HepG2 (cell line): ENCODE measurements around the gene COPS8. TPM values are rescaled to one million over a fixed set of nuclear protein-coding genes. Genes with fewer than 3 reads are reported as not detected.

Experiments used
- ATAC-seq: fragments of 200-7000 bp; cut with Tn5 transposase; 3 replicates; pipeline ENCODE4 v1.9.1; 2020; ENCODE audit warnings: mild to moderate bottlenecking, moderate library complexity
- BruUV-seq: library from RNA; stranded (reverse); fragments of 400-500 nt; replicated peaks from 2 replicates; lab custom pipeline; 2021; lab: Mats Ljungman, UMichigan
- CTCF ChIA-PET: fragments of 300-600 bp; formaldehyde crosslinking; extraction: SDS; loops from one replicate; lab custom pipeline; 2021; ENCODE audit warnings: low total read pairs, inconsistent platforms, low intra/inter-chr PET ratio; lab: Yijun Ruan, JAX
- POLR2A ChIA-PET: fragments of 350-600 bp; sonication (Branson Sonifier 250); formaldehyde crosslinking; loops from one replicate; lab custom pipeline; 2020; ENCODE audit warnings: antibody characterized with exemption, inconsistent platforms; lab: Yijun Ruan, JAX
- DNase-seq: peaks from one replicate; pipeline ENCODE4 v3.0.0-alpha.2; 2015; ENCODE audit warnings: low spot score
- FAIRE-seq: peaks from 3 replicates; lab custom pipeline; 2011; peaks lifted over from hg19 to GRCh38; lab: Jason Lieb, UNC
- H2AFZ ChIP-seq: one replicate; pipeline ENCODE4 v1.6.1; 2011; ENCODE audit warnings: low read length, inconsistent platforms
- H3K27ac ChIP-seq: fragments of 300-600 bp; 3 replicates; pipeline ENCODE4 v1.8.0; 2011; ENCODE audit warnings: mixed run types, mild to moderate bottlenecking, mixed read lengths, low read length, inconsistent platforms; ENCODE audit not compliant: insufficient read depth; ENCODE audit errors: extremely low read length
- H3K27me3 ChIP-seq, 2 experiments: fragments of 200-600 bp in 1 of 2; 2 replicates in 1 of 2; 3 replicates in 1 of 2; pipeline versions ENCODE4 v1.6.0 to v1.8.0; 2011; ENCODE audit warnings: low read length in 2 of 2, mild to moderate bottlenecking in 2 of 2, moderate library complexity in 2 of 2, inconsistent platforms in 1 of 2; ENCODE audit not compliant: insufficient read depth in 2 of 2, control insufficient read depth in 1 of 2
- H3K36me3 ChIP-seq, 2 experiments: fragments of 200-600 bp in 1 of 2; replicated peaks in 1 of 2; 2 replicates in 1 of 2; 3 replicates in 1 of 2; pipeline versions ENCODE4 v1.5.1 to v1.8.0; 2011; ENCODE audit warnings: low read length in 2 of 2, inconsistent platforms in 1 of 2; ENCODE audit not compliant: insufficient read depth in 2 of 2, control insufficient read depth in 1 of 2
- H3K4me1 ChIP-seq: 2 replicates; pipeline ENCODE4 v1.5.1; 2012; ENCODE audit warnings: low read length, inconsistent platforms; ENCODE audit not compliant: insufficient read depth
- H3K4me2 ChIP-seq: 2 replicates; pipeline ENCODE4 v1.6.0; 2011; ENCODE audit warnings: low read depth, low read length, inconsistent platforms
- H3K4me3 ChIP-seq, 3 experiments: fragments of 200-600 bp in 1 of 3; sonication (generic), shearing (Covaris generic) in 1 of 3; replicated peaks in 1 of 3; 2 replicates each; pipeline ENCODE4 v1.5.1; 2011 to 2016; ENCODE audit warnings: low read length in 3 of 3, inconsistent platforms in 2 of 3, low read depth in 2 of 3, mild to moderate bottlenecking in 2 of 3, control low read depth in 1 of 3, mixed read lengths in 1 of 3; ENCODE audit not compliant: insufficient read depth in 1 of 3
- H3K79me2 ChIP-seq: one replicate; pipeline ENCODE4 v1.6.1; 2011; ENCODE audit warnings: low read length, inconsistent platforms; ENCODE audit not compliant: insufficient read depth
- H3K9ac ChIP-seq: 2 replicates; pipeline ENCODE4 v1.6.0; 2011; ENCODE audit warnings: mild to moderate bottlenecking, low read depth, low read length, inconsistent platforms; ENCODE audit not compliant: insufficient read depth
- H3K9me3 ChIP-seq: 2 replicates; pipeline ENCODE4 v1.5.1; 2012; ENCODE audit warnings: mild to moderate bottlenecking, low read length
- H4K20me1 ChIP-seq: 2 replicates; pipeline ENCODE4 v1.6.0; 2011; ENCODE audit warnings: inconsistent platforms, mild to moderate bottlenecking, low read length, moderate library complexity; ENCODE audit not compliant: insufficient read depth
- BRF2 ChIP-seq: sonication (generic); formaldehyde crosslinking; IDR thresholded peaks from 2 replicates; pipeline ENCODE4 v1.8.1; 2022; ENCODE audit warnings: mild to moderate bottlenecking, missing genetic modification reagents
- CCAR2 ChIP-seq: fragments of 200-400 bp; formaldehyde crosslinking; optimal IDR thresholded peaks from 2 replicates; pipeline ENCODE3; 2018; ENCODE audit warnings: low read depth, mild to moderate bottlenecking, low read length, moderate library complexity
- DPF2 ChIP-seq: sonication (generic); formaldehyde crosslinking; IDR thresholded peaks from 2 replicates; pipeline ENCODE4 v1.4.0; 2020; ENCODE audit warnings: mild to moderate bottlenecking, low read depth, missing genetic modification reagents, borderline replicate concordance
- EP300 ChIP-seq, 3 experiments: sonication (generic) in 1 of 3; formaldehyde crosslinking in 1 of 3; IDR thresholded peaks; 2 replicates each; pipeline versions ENCODE4 v1.5.1 to v1.6.1; 2011 to 2020; ENCODE audit warnings: low read depth in 2 of 3, low read length in 2 of 3, borderline replicate concordance in 1 of 3, improper control_type of control experiment in 1 of 3, mild to moderate bottlenecking in 1 of 3, missing genetic modification reagents in 1 of 3, moderate library complexity in 1 of 3
- HNRNPUL1 ChIP-seq: fragments of 200-400 bp; formaldehyde crosslinking; IDR thresholded peaks from 2 replicates; pipeline ENCODE4 v1.6.1; 2017; ENCODE audit warnings: low read depth, mild to moderate bottlenecking, low read length, moderate library complexity
- MEF2D ChIP-seq: sonication (generic); formaldehyde crosslinking; IDR thresholded peaks from 2 replicates; pipeline ENCODE4 v1.5.1; 2020; ENCODE audit warnings: mild to moderate bottlenecking, missing genetic modification reagents
- SMAD3 ChIP-seq: sonication (generic); formaldehyde crosslinking; IDR thresholded peaks from 2 replicates; pipeline ENCODE4 v1.4.0; 2020; ENCODE audit warnings: missing genetic modification reagents
- ZFP36L2 ChIP-seq: sonication (generic); formaldehyde crosslinking; IDR thresholded peaks from 2 replicates; pipeline ENCODE4 v1.4.0; 2020; ENCODE audit warnings: missing genetic modification reagents
- ZMYM3 ChIP-seq: sonication (generic); formaldehyde crosslinking; IDR thresholded peaks from 2 replicates; pipeline ENCODE4 v1.5.1; 2020; ENCODE audit warnings: mild to moderate bottlenecking, missing genetic modification reagents
- ZNF33B ChIP-seq: sonication (generic); formaldehyde crosslinking; IDR thresholded peaks from 2 replicates; pipeline ENCODE4 v1.5.1; 2020; ENCODE audit warnings: mild to moderate bottlenecking, missing genetic modification reagents
- WGBS: methylation state at CpG from one replicate; pipeline ENCODE4 v1.1.6; 2017; ENCODE audit warnings: low lambda C conversion rate; 5-methylcytosine and 5-hydroxymethylcytosine counted together
- in situ Hi-C: cut with HindIII; loops from 2 replicates; pipeline ENCODE4 v1.10.0; 2017; ENCODE audit warnings: low pct_unique_long_range_greater_than_20kb; ENCODE audit not compliant: extremely low pct_ligation_motif_present
- intact Hi-C: fragments of 100-400 bp; cut with micrococcal nuclease; formaldehyde crosslinking; loops from one replicate; pipeline ENCODE4 v1.10.0; 2022; ENCODE audit not compliant: unreplicated experiment
- polyA plus RNA-seq, 8 experiments: library from polyadenylated mRNA; depleted of rRNA in 3 of 8; stranded (reverse) in 7 of 8; unstranded in 1 of 8; fragments of >200 nt; fragmentation: Illumina TruSeq in 4 of 8; extraction: Trizol in 4 of 8; gene quantifications; 2 replicates each; pipeline versions ENCODE4 v1.2.1 to v1.2.3, GENCODE V29; 2011 to 2016; ENCODE audit warnings: low read depth in 4 of 8, missing spikeins in 1 of 8, mixed read lengths in 1 of 8; ENCODE audit not compliant: insufficient read depth in 1 of 8
- total RNA-seq, 5 experiments: library from RNA; depleted of rRNA; stranded (reverse); fragments of >200 nt; fragmentation: Illumina TruSeq; extraction: Trizol; gene quantifications; 2 replicates each; pipeline ENCODE4 v1.2.3, GENCODE V29; 2016; ENCODE audit warnings: low read depth in 1 of 5
- TF ChIP-seq, protein P1 (sequence below): IDR thresholded peaks from 2 replicates; pipeline ENCODE4 v1.6.1; 2016
- TF ChIP-seq, protein P2 (sequence below), 2 experiments: sonication (generic) in 1 of 2; formaldehyde crosslinking in 1 of 2; IDR thresholded peaks; 2 replicates each; pipeline versions ENCODE4 v1.4.0 to v1.6.1; 2016 to 2020; ENCODE audit warnings: borderline replicate concordance in 1 of 2, low read depth in 1 of 2, mild to moderate bottlenecking in 1 of 2, missing genetic modification reagents in 1 of 2
- TF ChIP-seq, protein P3 (sequence below): sonication (generic); formaldehyde crosslinking; IDR thresholded peaks from 2 replicates; pipeline ENCODE4 v1.5.0; 2020; ENCODE audit warnings: mild to moderate bottlenecking, missing genetic modification reagents

Gene COPS8
- total and polyA plus RNA-seq, 2 of the 13 experiments (the other 11 are each of a cell fraction or from before 2014, with no cell fraction given), result 86.3 to 96.6 TPM

DNA sequence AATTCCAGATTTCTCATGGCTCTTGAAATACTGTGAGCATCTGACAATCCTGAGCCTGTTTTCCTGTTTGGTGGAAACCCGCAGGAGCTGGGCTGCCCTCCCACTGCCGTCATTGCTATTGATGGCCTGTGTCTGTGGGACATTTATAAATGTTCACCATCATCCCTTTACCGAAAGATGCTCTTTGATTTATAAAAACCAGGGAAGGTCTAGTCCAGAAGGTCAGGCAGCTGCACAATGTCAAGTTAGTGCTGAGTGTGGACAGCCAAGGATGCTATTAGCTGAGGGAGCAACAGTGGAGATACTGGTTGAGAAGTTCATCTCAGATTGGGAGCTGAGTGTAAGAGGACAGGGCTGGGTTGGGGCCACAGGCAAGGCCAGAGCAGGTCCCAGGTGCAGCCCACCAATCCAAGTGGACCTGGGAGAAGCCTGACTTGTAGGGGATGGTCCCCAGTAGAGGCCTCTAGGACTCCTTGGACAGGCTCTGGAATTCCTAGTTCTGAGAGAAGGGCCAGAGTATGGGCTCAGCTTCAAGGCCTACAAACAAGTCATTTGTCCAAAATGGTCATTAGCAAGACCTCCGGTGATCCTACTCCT lies 55.1 kb downstream of the COPS8 start (continued):
- TF ChIP-seq DPF2, result no peak

- H3K27ac ChIP-seq, result no peak overlapping the region
- BruUV-seq, result no TSS peak
- DNase-seq (no peak), ATAC-seq (no peak), FAIRE-seq (no peak)
- H4K20me1 ChIP-seq, result no peaks in the 10 kb centered on the region
- ChIA-PET CTCF (no interaction called here), POLR2A (no interaction called here)
- in situ Hi-C loops (no loop called here), intact Hi-C loops (no loop called here)
- H3K4me3 ChIP-seq, result no peak overlapping the region
- no peak overlapping the region for H3K4me2 ChIP-seq
- no peak overlapping the region for H3K9ac ChIP-seq
- no peaks in the 10 kb centered on the region for H3K27me3 ChIP-seq
- 29% methylated on average over 4 of the region's 4 CpGs for WGBS
- H3K79me2 ChIP-seq, result no peaks in the 10 kb centered on the region
- no peak overlapping the region for H2AFZ ChIP-seq
- no peaks in the 10 kb centered on the region for H3K36me3 ChIP-seq
- peaks cover 11% of the 10 kb centered on the region for H3K4me1 ChIP-seq
- H3K9me3 ChIP-seq, result peaks cover 9% of the 10 kb centered on the region; the same call in 1 of the 2 replicates
- TF ChIP-seq ZFP36L2, result no peak
- TF ChIP-seq CCAR2, result no peak
- TF ChIP-seq BRF2 (CRISPR knock-in tag), result no peak
- TF ChIP-seq ZMYM3, result no peak
- TF ChIP-seq ZNF33B (CRISPR knock-in tag), result no peak
- TF ChIP-seq EP300 (IDR thresholded peaks at IDR 0.05; ENCODE audit: low read depth in 2 of 2, low read length in 2 of 2), result no peak
- TF ChIP-seq EP300 (CRISPR knock-in tag; IDR thresholded peaks at IDR 0.05; ENCODE audit: borderline replicate concordance), result no peak
- TF ChIP-seq, protein P1, sequence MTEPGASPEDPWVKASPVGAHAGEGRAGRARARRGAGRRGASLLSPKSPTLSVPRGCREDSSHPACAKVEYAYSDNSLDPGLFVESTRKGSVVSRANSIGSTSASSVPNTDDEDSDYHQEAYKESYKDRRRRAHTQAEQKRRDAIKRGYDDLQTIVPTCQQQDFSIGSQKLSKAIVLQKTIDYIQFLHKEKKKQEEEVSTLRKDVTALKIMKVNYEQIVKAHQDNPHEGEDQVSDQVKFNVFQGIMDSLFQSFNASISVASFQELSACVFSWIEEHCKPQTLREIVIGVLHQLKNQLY (CRISPR knock-in tag), result no peak
- no peak for TF ChIP-seq SMAD3 (CRISPR knock-in tag)
- TF ChIP-seq, protein P2, sequence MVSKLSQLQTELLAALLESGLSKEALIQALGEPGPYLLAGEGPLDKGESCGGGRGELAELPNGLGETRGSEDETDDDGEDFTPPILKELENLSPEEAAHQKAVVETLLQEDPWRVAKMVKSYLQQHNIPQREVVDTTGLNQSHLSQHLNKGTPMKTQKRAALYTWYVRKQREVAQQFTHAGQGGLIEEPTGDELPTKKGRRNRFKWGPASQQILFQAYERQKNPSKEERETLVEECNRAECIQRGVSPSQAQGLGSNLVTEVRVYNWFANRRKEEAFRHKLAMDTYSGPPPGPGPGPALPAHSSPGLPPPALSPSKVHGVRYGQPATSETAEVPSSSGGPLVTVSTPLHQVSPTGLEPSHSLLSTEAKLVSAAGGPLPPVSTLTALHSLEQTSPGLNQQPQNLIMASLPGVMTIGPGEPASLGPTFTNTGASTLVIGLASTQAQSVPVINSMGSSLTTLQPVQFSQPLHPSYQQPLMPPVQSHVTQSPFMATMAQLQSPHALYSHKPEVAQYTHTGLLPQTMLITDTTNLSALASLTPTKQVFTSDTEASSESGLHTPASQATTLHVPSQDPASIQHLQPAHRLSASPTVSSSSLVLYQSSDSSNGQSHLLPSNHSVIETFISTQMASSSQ (IDR thresholded peaks at IDR 0.05; ENCODE audit: low read depth), result no peak
- TF ChIP-seq, protein P2 (CRISPR knock-in tag; IDR thresholded peaks at IDR 0.05; ENCODE audit: borderline replicate concordance), result no peak
- TF ChIP-seq, protein P3, sequence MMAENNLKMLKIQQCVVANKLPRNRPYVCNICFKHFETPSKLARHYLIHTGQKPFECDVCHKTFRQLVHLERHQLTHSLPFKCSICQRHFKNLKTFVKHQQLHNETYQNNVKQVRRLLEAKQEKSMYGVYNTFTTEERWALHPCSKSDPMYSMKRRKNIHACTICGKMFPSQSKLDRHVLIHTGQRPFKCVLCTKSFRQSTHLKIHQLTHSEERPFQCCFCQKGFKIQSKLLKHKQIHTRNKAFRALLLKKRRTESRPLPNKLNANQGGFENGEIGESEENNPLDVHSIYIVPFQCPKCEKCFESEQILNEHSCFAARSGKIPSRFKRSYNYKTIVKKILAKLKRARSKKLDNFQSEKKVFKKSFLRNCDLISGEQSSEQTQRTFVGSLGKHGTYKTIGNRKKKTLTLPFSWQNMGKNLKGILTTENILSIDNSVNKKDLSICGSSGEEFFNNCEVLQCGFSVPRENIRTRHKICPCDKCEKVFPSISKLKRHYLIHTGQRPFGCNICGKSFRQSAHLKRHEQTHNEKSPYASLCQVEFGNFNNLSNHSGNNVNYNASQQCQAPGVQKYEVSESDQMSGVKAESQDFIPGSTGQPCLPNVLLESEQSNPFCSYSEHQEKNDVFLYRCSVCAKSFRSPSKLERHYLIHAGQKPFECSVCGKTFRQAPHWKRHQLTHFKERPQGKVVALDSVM, result no peak
- TF ChIP-seq HNRNPUL1, result no peak
- TF ChIP-seq MEF2D (CRISPR knock-in tag), result no peak
These were observed 55.9 kb downstream of the COPS8 start for GRCh38 chr2:237141571-237142051.
